ENCODE data around the gene TMEM203.

Gene TMEM203

DNA sequence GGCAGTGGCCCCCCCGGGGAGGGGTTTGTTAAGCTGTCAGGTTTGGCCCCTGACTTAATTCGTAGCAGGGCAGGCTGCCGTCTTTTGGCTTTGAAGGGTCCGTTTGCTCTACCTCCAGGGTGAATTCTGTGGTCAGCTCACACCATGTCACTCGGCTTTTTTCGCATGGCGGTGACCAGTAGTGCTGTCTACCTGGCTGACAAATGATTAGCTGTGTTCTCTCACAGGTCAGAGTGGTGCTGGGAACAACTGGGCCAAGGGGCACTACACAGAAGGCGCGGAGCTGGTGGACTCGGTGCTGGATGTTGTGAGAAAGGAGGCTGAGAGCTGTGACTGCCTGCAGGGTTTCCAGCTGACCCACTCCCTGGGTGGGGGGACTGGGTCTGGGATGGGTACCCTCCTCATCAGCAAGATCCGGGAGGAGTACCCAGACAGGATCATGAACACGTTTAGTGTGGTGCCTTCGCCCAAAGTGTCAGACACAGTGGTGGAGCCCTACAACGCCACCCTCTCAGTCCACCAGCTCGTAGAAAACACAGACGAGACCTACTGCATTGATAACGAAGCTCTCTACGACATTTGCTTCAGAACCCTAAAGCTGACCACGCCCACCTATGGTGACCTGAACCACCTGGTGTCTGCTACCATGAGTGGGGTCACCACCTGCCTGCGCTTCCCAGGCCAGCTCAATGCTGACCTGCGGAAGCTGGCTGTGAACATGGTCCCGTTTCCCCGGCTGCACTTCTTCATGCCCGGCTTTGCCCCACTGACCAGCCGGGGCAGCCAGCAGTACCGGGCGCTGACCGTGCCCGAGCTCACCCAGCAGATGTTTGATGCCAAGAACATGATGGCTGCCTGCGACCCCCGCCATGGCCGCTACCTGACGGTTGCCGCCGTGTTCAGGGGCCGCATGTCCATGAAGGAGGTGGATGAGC lies 37.1 kb upstream of the TMEM203 start:
- Histone ChIP-seq H3K27ac (replicated peaks) (peak overlapping the region; percentile 65), H3K27me3 (ENCODE audit: insufficient read depth, poor library complexity, severe bottlenecking) (no peaks in the 10 kb centered on the region), H3K4me3 (replicated peaks; ENCODE audit: insufficient read depth, low read length) (peak overlapping the region; percentile 97)
- TF ChIP-seq, protein P1, sequence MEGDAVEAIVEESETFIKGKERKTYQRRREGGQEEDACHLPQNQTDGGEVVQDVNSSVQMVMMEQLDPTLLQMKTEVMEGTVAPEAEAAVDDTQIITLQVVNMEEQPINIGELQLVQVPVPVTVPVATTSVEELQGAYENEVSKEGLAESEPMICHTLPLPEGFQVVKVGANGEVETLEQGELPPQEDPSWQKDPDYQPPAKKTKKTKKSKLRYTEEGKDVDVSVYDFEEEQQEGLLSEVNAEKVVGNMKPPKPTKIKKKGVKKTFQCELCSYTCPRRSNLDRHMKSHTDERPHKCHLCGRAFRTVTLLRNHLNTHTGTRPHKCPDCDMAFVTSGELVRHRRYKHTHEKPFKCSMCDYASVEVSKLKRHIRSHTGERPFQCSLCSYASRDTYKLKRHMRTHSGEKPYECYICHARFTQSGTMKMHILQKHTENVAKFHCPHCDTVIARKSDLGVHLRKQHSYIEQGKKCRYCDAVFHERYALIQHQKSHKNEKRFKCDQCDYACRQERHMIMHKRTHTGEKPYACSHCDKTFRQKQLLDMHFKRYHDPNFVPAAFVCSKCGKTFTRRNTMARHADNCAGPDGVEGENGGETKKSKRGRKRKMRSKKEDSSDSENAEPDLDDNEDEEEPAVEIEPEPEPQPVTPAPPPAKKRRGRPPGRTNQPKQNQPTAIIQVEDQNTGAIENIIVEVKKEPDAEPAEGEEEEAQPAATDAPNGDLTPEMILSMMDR (IDR thresholded peaks at IDR 0.05; ENCODE audit: insufficient read depth, low read length) = no peak
- TF ChIP-seq SPI1 (IDR thresholded peaks at IDR 0.05; ENCODE audit: borderline replicate concordance, low read depth) (no peak), POLR2AphosphoS5 (IDR thresholded peaks at IDR 0.05; ENCODE audit: low read depth) (no peak; the same call in 1 of the 2 replicates), GABPA (IDR thresholded peaks at IDR 0.05; ENCODE audit: low read depth) (no peak)
- TF ChIP-seq, protein P2, sequence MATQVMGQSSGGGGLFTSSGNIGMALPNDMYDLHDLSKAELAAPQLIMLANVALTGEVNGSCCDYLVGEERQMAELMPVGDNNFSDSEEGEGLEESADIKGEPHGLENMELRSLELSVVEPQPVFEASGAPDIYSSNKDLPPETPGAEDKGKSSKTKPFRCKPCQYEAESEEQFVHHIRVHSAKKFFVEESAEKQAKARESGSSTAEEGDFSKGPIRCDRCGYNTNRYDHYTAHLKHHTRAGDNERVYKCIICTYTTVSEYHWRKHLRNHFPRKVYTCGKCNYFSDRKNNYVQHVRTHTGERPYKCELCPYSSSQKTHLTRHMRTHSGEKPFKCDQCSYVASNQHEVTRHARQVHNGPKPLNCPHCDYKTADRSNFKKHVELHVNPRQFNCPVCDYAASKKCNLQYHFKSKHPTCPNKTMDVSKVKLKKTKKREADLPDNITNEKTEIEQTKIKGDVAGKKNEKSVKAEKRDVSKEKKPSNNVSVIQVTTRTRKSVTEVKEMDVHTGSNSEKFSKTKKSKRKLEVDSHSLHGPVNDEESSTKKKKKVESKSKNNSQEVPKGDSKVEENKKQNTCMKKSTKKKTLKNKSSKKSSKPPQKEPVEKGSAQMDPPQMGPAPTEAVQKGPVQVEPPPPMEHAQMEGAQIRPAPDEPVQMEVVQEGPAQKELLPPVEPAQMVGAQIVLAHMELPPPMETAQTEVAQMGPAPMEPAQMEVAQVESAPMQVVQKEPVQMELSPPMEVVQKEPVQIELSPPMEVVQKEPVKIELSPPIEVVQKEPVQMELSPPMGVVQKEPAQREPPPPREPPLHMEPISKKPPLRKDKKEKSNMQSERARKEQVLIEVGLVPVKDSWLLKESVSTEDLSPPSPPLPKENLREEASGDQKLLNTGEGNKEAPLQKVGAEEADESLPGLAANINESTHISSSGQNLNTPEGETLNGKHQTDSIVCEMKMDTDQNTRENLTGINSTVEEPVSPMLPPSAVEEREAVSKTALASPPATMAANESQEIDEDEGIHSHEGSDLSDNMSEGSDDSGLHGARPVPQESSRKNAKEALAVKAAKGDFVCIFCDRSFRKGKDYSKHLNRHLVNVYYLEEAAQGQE (IDR thresholded peaks at IDR 0.05; ENCODE audit: insufficient replicate concordance, low read depth) = no peak
- no peak for DNase-seq (ENCODE audit: low read depth in 1 of 2, low spot score in 1 of 2)

DNA sequence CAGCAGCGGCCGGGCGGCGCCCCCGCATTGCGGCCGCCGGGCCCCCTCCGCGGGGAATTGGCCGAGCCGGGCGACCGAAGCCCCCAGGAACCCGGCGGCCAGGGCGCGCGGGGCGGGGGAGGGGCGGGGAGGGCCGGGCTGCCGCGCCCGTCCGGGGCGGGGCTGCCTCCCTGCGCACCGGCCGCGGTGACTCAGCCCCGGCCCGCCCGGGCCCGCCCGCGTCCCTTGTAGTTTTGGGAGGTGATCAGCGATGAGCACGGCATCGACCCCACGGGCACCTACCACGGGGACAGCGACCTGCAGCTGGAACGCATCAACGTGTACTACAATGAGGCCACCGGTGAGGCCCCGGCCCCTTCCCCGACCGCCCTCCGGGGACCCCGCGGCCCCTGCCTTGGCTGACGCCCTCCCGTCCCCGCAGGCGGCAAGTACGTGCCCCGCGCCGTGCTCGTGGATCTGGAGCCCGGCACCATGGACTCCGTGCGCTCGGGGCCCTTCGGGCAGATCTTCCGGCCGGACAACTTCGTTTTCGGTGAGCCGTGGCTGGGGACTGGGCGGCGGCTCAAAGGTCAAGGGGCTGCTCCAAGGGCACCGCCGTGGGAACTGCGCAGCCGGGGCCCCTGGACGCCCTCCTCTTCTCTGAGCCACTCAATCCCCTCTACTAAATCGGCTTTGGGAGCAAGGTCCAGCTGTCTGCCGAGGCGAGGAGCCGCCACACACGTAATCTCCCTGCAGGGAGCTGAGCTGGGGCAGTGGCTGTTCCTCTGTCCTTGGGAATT lies 36.2 kb upstream of the TMEM203 start:
- peak overlapping the region; percentile 79 for H3K27ac ChIP-seq (replicated peaks)
- peak overlapping the region; percentile 97 for H3K4me3 ChIP-seq (replicated peaks; ENCODE audit: insufficient read depth, low read length)
- no peak for DNase-seq (ENCODE audit: low read depth in 1 of 2, low spot score in 1 of 2)
- H3K27me3 ChIP-seq (ENCODE audit: insufficient read depth, poor library complexity, severe bottlenecking) = no peaks in the 10 kb centered on the region
- TF ChIP-seq POLR2AphosphoS5 (IDR thresholded peaks at IDR 0.05; ENCODE audit: low read depth) = no peak
- TF ChIP-seq, protein P1 (IDR thresholded peaks at IDR 0.05; ENCODE audit: insufficient read depth, low read length) = no peak
- TF ChIP-seq, protein P2 (IDR thresholded peaks at IDR 0.05; ENCODE audit: insufficient replicate concordance, low read depth) = no peak
- TF ChIP-seq SPI1 (IDR thresholded peaks at IDR 0.05; ENCODE audit: borderline replicate concordance, low read depth) = no peak
- no peak for TF ChIP-seq GABPA (IDR thresholded peaks at IDR 0.05; ENCODE audit: low read depth)

DNA sequence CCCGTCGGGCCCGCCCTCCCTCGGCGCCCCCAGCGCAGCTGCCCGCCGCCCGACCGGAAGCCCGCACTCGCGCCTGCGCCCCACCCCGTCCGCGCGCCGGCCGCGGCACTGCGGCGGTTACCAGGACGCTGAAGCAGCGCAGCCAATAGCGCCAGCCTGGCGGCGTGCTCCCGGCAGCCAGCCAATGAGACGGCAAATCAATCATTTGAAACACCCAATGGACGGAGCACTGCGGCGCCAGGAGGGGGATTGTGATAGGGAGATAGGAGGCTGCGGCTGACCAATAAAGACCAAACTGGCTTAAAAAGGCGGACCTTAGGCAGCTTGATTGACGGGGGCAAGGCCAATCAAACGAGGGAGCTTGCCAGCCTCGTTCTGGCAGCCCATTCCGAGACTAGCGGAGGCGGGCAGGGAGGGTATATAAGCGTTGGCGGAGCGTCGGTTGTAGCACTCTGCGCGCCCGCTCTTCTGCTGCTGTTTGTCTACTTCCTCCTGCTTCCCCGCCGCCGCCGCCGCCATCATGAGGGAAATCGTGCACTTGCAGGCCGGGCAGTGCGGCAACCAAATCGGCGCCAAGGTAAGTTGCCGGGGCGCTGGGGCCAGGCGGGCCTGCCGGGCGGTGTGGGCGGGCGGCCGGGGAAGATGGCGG lies 35.5 kb upstream of the TMEM203 start, which contains the start of gene TUBB4B:
TSS of gene TUBB4B (plus strand) at position 447 of the 649 bp plus-strand sequence. CDS start at position 521, 74 bp downstream.
- Histone ChIP-seq H3K27me3 (ENCODE audit: insufficient read depth, poor library complexity, severe bottlenecking) (peaks cover under 1% of the 10 kb centered on the region), H3K4me3 (replicated peaks; ENCODE audit: insufficient read depth, low read length) (peak within 1 kb of the TSS; percentile 97), H3K27ac (replicated peaks) (peak within 1 kb of the TSS; percentile 98)
- DNase-seq (ENCODE audit: low read depth in 1 of 2, low spot score in 1 of 2) = peak; percentile 100
- no peak for TF ChIP-seq SPI1 (IDR thresholded peaks at IDR 0.05; ENCODE audit: borderline replicate concordance, low read depth)
- TF ChIP-seq POLR2AphosphoS5 (IDR thresholded peaks at IDR 0.05; ENCODE audit: low read depth) = peak; percentile 100
- TF ChIP-seq, protein P1 (IDR thresholded peaks at IDR 0.05; ENCODE audit: insufficient read depth, low read length) = no peak
- TF ChIP-seq, protein P2 (IDR thresholded peaks at IDR 0.05; ENCODE audit: insufficient replicate concordance, low read depth) = peak; percentile 83
- TF ChIP-seq GABPA (IDR thresholded peaks at IDR 0.05; ENCODE audit: low read depth) = 0 out of 2 replicates have a peak, but pooled peaks have one; percentile 14

All from HL-60 (cell line).